CD14-positive monocyte (primary cell): ENCODE measurements around the gene DHRS7B. TPM values are rescaled to one million over a fixed set of nuclear protein-coding genes. Genes with fewer than 3 reads are reported as not detected.

ENCODE experiments used
- DNase-seq, 3 donors: peaks; one replicate each; pipeline ENCODE4 v3.0.0-alpha.2; 2011 to 2022
- H2AFZ ChIP-seq: 2 replicates; pipeline ENCODE4 v1.6.0; 2012; ENCODE audit warnings: mild to moderate bottlenecking, low read depth, low read length, inconsistent platforms; ENCODE audit not compliant: insufficient read depth, poor library complexity, severe bottlenecking
- H3K27ac ChIP-seq, 2 donors: 1 replicate in 1 of 2; 2 replicates in 1 of 2; pipeline ENCODE4 v1.5.1; 2012 to 2013; ENCODE audit warnings: low read length in 2 of 2, control low read depth in 1 of 2, inconsistent platforms in 1 of 2, low read depth in 1 of 2, mild to moderate bottlenecking in 1 of 2
- H3K27me3 ChIP-seq, 2 donors: one replicate each; pipeline versions ENCODE4 v1.6.0 to v1.6.1; 2011 to 2013; ENCODE audit warnings: low read length in 2 of 2; ENCODE audit not compliant: control insufficient read depth in 2 of 2, insufficient read depth in 2 of 2
- H3K36me3 ChIP-seq, 2 donors: replicated peaks in 1 of 2; 1 replicate in 1 of 2; 2 replicates in 1 of 2; pipeline versions ENCODE4 v1.5.1 to v1.6.1; 2012 to 2013; ENCODE audit warnings: low read length in 2 of 2, control low read depth in 1 of 2, inconsistent platforms in 1 of 2, mild to moderate bottlenecking in 1 of 2; ENCODE audit not compliant: insufficient read depth in 2 of 2, control insufficient read depth in 1 of 2
- H3K4me1 ChIP-seq, 2 donors: 1 replicate in 1 of 2; 2 replicates in 1 of 2; pipeline versions ENCODE4 v1.5.1 to v1.6.1; 2012 to 2013; ENCODE audit warnings: low read length in 2 of 2, control low read depth in 1 of 2, inconsistent platforms in 1 of 2, mild to moderate bottlenecking in 1 of 2, moderate library complexity in 1 of 2; ENCODE audit not compliant: insufficient read depth in 2 of 2, control insufficient read depth in 1 of 2
- H3K4me2 ChIP-seq: replicated peaks from 2 replicates; pipeline ENCODE3; 2012; ENCODE audit warnings: low read length, moderate library complexity, mild to moderate bottlenecking; ENCODE audit not compliant: poor library complexity, severe bottlenecking; ENCODE audit errors: extremely low read depth
- H3K4me3 ChIP-seq, 3 experiments: fragments of 200-600 bp in 1 of 3; sonication (generic) in 1 of 3; replicated peaks in 1 of 3; 1 replicate in 2 of 3; 2 replicates in 1 of 3; pipeline ENCODE4 v1.5.1; 2011 to 2013; ENCODE audit warnings: low read length in 3 of 3, mild to moderate bottlenecking in 3 of 3, control low read depth in 2 of 3, low read depth in 2 of 3, inconsistent platforms in 1 of 3, moderate library complexity in 1 of 3
- H3K79me2 ChIP-seq: 2 replicates; pipeline ENCODE4 v1.6.0; 2012; ENCODE audit warnings: mild to moderate bottlenecking, control low read depth, inconsistent platforms, low read length, moderate library complexity; ENCODE audit not compliant: insufficient read depth
- H3K9ac ChIP-seq: 2 replicates; pipeline ENCODE4 v1.6.0; 2017; ENCODE audit warnings: low read length, mild to moderate bottlenecking; ENCODE audit not compliant: insufficient read depth, poor library complexity, severe bottlenecking
- H3K9me3 ChIP-seq, 2 donors: replicated peaks in 1 of 2; 1 replicate in 1 of 2; 2 replicates in 1 of 2; pipeline versions ENCODE4 v1.5.1 to v1.6.1; 2012 to 2013; ENCODE audit warnings: low read length in 2 of 2, control low read depth in 1 of 2; ENCODE audit not compliant: control insufficient read depth in 1 of 2, insufficient read depth in 1 of 2
- H4K20me1 ChIP-seq: 2 replicates; pipeline ENCODE4 v1.6.0; 2012; ENCODE audit warnings: mild to moderate bottlenecking, low read length, control low read depth, moderate library complexity; ENCODE audit not compliant: insufficient read depth
- H3K27ac Mint-ChIP-seq, 7 donors: one replicate each; pipeline ENCODE4 v1.8.0; 2020; ENCODE audit warnings: mild to moderate bottlenecking in 7 of 7, mixed read lengths in 7 of 7, moderate library complexity in 6 of 7, inconsistent platforms in 2 of 7
- H3K27me3 Mint-ChIP-seq, 3 donors: one replicate each; pipeline ENCODE4 v1.8.0; 2021 to 2022; ENCODE audit warnings: low read depth in 3 of 3, mild to moderate bottlenecking in 3 of 3, mixed read lengths in 3 of 3, moderate library complexity in 3 of 3, inconsistent platforms in 1 of 3
- H3K36me3 Mint-ChIP-seq, 2 donors: one replicate each; pipeline ENCODE4 v1.8.0; 2020; ENCODE audit warnings: mixed read lengths in 2 of 2, inconsistent platforms in 1 of 2, mild to moderate bottlenecking in 1 of 2
- H3K4me1 Mint-ChIP-seq: one replicate; pipeline ENCODE4 v1.8.0; 2020; ENCODE audit warnings: mild to moderate bottlenecking, mixed read lengths
- H3K4me3 Mint-ChIP-seq, 2 donors: one replicate each; pipeline ENCODE4 v1.8.0; 2020; ENCODE audit warnings: mild to moderate bottlenecking in 2 of 2, mixed read lengths in 2 of 2, moderate library complexity in 1 of 2
- H3K9me3 Mint-ChIP-seq, 7 donors: one replicate each; pipeline ENCODE4 v1.8.0; 2020 to 2022; ENCODE audit warnings: mixed read lengths in 7 of 7, mild to moderate bottlenecking in 6 of 7, moderate library complexity in 6 of 7, inconsistent platforms in 2 of 7
- CTCF ChIP-seq: fragments of 200-600 bp; IDR thresholded peaks from one replicate; pipeline ENCODE4 v1.8.0; 2022; ENCODE audit warnings: antibody characterized with exemption, mild to moderate bottlenecking
- WGBS: methylation state at CpG from one replicate; pipeline ENCODE4 v1.1.5; 2013; ENCODE audit warnings: missing lambda C conversion rate; ENCODE audit not compliant: insufficient coverage; 5-methylcytosine and 5-hydroxymethylcytosine counted together
- intact Hi-C, 2 donors: fragments of 100-400 bp; cut with micrococcal nuclease; formaldehyde crosslinking; loops; one replicate each; pipeline versions ENCODE4 v1.15.0 to v1.15.1; 2023
- polyA plus RNA-seq, 3 donors: library from polyadenylated mRNA; depleted of rRNA in 1 of 3; unstranded in 2 of 3; stranded (reverse) in 1 of 3; fragments of 300-500 nt in 2 of 3; fragments of >200 nt in 1 of 3; fragmentation: Illumina TruSeq in 2 of 3; gene quantifications; 1 replicate in 2 of 3; 2 replicates in 1 of 3; pipeline ENCODE4 v1.2.3, GENCODE V29; 2012 to 2021

The DHRS7B gene
- polyA plus RNA-seq, 3 donors, result 23.2 to 37.8 (median 33.9) TPM

DNA sequence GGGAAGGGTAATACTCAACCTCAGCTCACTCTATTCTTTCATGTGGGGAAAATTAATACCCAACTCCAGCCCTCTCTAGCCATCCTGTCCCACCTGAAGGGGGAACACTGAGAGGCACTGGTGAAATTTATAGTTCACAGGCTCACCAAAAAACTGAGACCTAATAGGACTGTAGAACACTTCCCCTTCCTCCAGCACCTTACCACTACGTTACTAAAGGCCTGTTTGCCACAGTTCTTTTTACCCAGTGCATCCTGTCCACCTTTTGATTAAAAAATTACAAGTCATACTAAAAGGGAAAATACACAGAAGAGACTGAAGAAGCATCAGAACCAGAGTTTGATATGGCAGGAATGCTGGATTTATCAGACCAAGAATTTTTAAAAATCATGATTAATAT, 26.0 kb downstream of the DHRS7B start:
- Mint-ChIP-seq H3K9me3 (peaks cover 0 to 15% (median 7%) of the 10 kb centered on the region in 7 donors), H3K27me3 (no peaks in the 10 kb centered on the region), H3K4me3 (no peak overlapping the region), H3K36me3 (peaks cover 2 to 18% of the 10 kb centered on the region in 2 donors), H3K4me1 (peaks cover 67% of the 10 kb centered on the region), H3K27ac (peak overlapping the region; percentile 78 to 92 (median 84))
- 0% methylated on average over 1 of the region's 1 CpG for WGBS
- no peak overlapping the region for H3K9ac ChIP-seq
- peaks cover 61 to 65% of the 10 kb centered on the region in 2 donors for H3K4me1 ChIP-seq
- DNase-seq, result peak; percentile 22 to 52 (median 25)
- H3K9me3 ChIP-seq, result no peaks in the 10 kb centered on the region
- peak overlapping the region in 1 of 3 experiments; percentile 8 for H3K4me3 ChIP-seq
- no peaks in the 10 kb centered on the region for H3K36me3 ChIP-seq
- intact Hi-C loops, result no loop called here
- TF ChIP-seq CTCF, result no peak
- no peaks in the 10 kb centered on the region for H3K27me3 ChIP-seq
- peaks cover 78% of the 10 kb centered on the region for H3K79me2 ChIP-seq
- peak overlapping the region in 1 of 2 donors; percentile 64 for H3K27ac ChIP-seq
- peak overlapping the region; percentile 24 for H3K4me2 ChIP-seq
- H2AFZ ChIP-seq, result no peak overlapping the region
- no peaks in the 10 kb centered on the region for H4K20me1 ChIP-seq

- no CpG with 5 or more reads among the region's 1 CpG for whole genome bisulfite sequencing
- H2AFZ ChIP-seq, result no peak overlapping the region
- Mint-ChIP-seq H3K36me3 (peaks cover 2 to 13% of the 10 kb centered on the region in 2 donors), H3K4me1 (peaks cover 41% of the 10 kb centered on the region), H3K27ac (no peak overlapping the region), H3K4me3 (no peak overlapping the region), H3K27me3 (peaks cover 0 to 1% (median 0%) of the 10 kb centered on the region in 3 donors), H3K9me3 (peaks cover 0 to 10% (median 3%) of the 10 kb centered on the region in 7 donors)
- no peak overlapping the region for H3K27ac ChIP-seq
- no peak overlapping the region for H3K9ac ChIP-seq
- no peaks in the 10 kb centered on the region for H3K27me3 ChIP-seq
- peaks cover 53% of the 10 kb centered on the region for H3K79me2 ChIP-seq
- H3K9me3 ChIP-seq, result no peaks in the 10 kb centered on the region
- intact Hi-C loops, result no loop called here
- no peaks in the 10 kb centered on the region for H4K20me1 ChIP-seq
- no peak overlapping the region for H3K4me2 ChIP-seq
- H3K4me3 ChIP-seq, result no peak overlapping the region
- TF ChIP-seq CTCF, result no peak
- no peak for DNase-seq
- peaks cover 14 to 25% of the 10 kb centered on the region in 2 donors for H3K4me1 ChIP-seq
- no peaks in the 10 kb centered on the region for H3K36me3 ChIP-seq
Measured at GRCh38 chr17:21157586-21158370, 31.0 kb downstream of the DHRS7B start.
